ENCODE results near the gene ARHGEF1. TPM values are rescaled to one million over a fixed set of nuclear protein-coding genes. Genes with fewer than 3 reads are reported as not detected.

Gene ARHGEF1
- polyA plus RNA-seq (2014; cell fraction: cytosol; rRNA removed): 16.7 and 17.0 TPM in 2 replicates
- 33.2 and 43.4 TPM in 2 replicates for polyA plus RNA-seq (2014; cell fraction: nucleus; rRNA removed)

GRCh38 chr19:41882568-41883462 lies at the start of gene ARHGEF1:
Gene ARHGEF1 (plus strand): TSS chr19:41883184. CDS start chr19:41888083, 4,899 bp downstream.
- no peak for DNase-seq (ENCODE audit: low spot score)

GRCh38 chr19:41837981-41838708 lies 44.8 kb upstream of the ARHGEF1 start:
- DNase-seq (ENCODE audit: low spot score): no peak

- DNase-seq (ENCODE audit: low spot score): no peak
Measured at GRCh38 chr19:41839211-41839610, 43.8 kb upstream of the ARHGEF1 start.

- no peak for DNase-seq (ENCODE audit: low spot score)
Measured at GRCh38 chr19:41843371-41843770, 39.6 kb upstream of the ARHGEF1 start.

DNA sequence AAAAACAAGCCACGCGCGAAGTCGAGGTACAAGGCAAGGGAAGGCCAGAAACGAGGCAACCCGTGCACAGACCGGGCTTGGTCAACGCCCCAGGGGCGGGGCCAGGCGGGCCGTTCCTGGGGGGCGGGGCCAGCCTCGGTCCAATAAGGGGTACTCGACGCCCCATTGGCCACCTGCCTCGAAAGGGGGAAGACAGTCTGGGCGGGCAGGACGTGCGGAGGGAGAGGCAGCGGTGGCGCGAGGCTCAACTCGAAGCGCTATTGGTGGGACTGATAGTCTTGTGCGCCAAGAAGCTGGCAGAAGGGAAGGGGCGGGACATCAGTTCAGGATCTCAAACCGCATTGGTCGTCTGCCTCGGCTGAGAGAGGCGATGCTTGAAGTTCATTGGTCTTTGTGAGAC lies 38.4 kb upstream of the ARHGEF1 start, which contains the start of gene LYPD4:
Gene LYPD4, minus strand, starts transcription at position 83 of the 400 bp plus-strand sequence. CDS start 5,398 bp downstream, outside the sequence.
- DNase-seq (ENCODE audit: low spot score): no peak

DNA sequence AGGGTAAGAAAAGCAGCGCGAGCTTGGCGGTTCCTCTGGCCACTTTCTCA lies 38.2 kb upstream of the ARHGEF1 start, which contains the start of gene DMRTC2:
Gene DMRTC2, plus strand, starts transcription at position 42 of the 50 bp plus-strand sequence. CDS start 2,387 bp downstream, outside the sequence.
- DNase-seq (ENCODE audit: low spot score): no peak

DNA sequence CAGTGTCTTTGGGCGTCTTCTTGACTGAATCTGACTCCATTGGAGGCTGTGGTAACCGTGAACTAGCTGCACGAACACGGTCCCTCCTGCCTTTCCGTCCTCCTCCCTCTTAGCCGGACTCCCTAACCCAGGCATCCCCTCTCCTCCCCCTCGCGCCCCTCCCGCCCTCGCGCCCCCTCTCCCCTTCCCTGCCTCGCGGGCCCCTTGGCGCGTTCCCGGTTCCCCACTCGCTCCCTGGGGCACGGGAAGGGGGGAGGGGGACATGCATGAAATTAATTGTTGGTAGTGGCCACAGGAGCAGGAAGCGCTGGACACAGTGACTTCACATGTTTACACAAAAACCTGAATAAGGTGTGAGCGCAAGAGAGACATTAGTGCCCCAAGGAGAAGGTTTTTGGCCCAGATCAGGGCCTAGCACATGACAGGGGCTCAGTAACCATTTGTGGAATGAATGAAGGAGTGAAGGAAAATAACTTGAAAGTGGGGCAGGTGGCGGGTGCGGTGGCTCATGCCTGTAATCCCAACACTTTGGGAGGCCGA lies 37.9 kb upstream of the ARHGEF1 start:
- DNase-seq (ENCODE audit: low spot score): no peak

GRCh38 chr19:41847351-41848105 lies 35.5 kb upstream of the ARHGEF1 start:
- DNase-seq (ENCODE audit: low spot score): no peak

GRCh38 chr19:41848666-41849065 lies 34.3 kb upstream of the ARHGEF1 start:
- no peak for DNase-seq (ENCODE audit: low spot score)

DNA sequence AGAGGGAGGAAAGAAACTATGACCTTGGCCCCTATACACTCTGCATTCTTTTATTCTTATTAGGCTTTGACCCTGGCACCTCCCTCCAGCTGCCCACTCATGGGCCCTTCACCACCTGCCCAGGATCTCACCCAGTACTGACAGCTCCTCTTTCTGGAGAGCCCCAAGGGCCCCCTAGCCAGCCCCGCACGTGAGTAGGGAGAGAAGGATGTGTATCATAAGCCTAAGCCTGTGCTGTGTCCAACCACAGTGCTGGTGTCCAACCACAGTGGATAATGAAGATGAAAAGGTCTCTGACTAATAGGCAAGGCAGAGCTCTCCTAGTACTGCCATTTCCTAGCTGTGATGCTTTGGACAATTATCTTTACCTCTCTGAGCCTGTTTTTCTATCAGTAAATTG lies 33.9 kb upstream of the ARHGEF1 start:
- no peak for DNase-seq (ENCODE audit: low spot score)

DNA sequence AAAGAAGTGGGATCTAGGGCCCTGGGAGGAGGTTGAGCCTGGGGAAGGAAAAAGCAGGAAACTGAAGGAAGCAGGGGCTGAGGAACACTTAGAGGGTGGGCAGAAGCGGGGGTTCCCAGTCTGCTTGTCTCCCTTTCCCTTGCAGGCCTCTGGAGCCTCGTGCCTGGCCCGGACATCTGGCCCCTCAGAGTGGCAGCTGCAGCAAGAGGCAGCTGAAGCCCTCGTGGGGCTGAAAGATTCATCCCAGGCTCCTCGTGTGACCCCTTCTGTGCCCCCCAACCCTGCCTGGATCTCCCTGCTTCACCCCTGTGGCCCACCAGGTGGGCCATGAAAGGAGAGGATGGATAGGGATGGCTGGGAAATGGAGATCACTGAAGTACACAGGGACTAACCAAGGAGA lies 32.6 kb upstream of the ARHGEF1 start:
- DNase-seq (ENCODE audit: low spot score): no peak

DNA sequence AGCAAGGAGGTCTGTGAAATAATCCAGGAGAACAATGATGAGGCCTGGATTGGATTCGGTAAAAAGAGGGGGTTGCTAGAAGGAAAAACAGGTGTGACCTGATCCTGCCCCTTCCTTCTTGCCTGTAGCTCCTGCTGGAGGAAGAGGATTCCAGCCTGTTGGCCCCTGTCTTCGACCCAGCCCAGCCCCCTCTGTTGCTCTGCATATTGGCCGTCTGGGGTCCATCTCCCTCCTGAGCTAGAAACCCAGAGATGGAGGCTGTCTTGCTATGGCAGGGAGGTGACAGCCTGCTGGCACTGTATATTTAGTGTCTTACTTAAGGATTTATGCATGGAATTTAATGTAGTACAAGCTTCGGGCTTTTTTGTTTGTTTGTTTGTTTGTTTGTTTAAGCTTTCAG lies 31.5 kb upstream of the ARHGEF1 start:
- DNase-seq (ENCODE audit: low spot score): no peak

DNA sequence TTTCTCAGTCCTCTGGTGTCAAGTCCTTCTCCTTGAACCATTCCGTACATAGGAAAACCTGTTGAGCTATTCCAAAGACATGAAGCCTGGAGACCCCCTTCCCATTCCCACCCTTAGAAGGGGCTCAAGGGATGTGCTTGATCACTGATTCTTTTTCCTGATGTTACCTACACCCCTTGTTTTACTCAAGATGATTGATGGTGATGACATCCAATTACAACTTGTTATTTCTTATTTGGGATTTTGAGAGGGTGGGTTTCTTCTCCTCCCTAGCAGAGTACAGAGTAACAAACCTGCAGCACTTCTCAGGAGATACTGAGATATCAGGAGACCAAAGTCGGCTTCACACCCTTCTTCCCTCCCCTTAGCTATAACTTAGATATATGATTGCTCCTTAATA lies 29.6 kb upstream of the ARHGEF1 start:
- DNase-seq (ENCODE audit: low spot score): no peak

GRCh38 chr19:41853768-41854167 lies 29.2 kb upstream of the ARHGEF1 start:
- DNase-seq (ENCODE audit: low spot score): no peak

DNA sequence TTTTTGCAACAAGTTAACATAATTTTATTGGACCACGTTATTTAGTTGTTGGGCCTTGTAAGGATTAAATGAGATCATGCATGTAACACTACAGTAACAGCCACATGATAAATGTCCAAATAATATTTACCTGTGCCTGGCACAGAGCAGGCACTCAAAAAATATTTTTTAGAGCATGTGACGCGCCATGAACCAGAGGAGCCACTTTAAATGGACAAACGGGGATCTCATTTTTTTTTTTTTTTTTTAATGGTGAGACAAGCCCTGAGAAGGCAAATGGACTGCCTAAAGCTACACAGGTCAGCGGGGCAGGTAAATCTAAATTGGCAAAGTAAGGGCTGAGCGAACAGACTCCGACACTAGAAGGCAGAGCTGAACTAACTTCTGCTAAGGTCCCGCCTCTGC lies 23.8 kb upstream of the ARHGEF1 start:
- DNase-seq (ENCODE audit: low spot score): no peak

DNA sequence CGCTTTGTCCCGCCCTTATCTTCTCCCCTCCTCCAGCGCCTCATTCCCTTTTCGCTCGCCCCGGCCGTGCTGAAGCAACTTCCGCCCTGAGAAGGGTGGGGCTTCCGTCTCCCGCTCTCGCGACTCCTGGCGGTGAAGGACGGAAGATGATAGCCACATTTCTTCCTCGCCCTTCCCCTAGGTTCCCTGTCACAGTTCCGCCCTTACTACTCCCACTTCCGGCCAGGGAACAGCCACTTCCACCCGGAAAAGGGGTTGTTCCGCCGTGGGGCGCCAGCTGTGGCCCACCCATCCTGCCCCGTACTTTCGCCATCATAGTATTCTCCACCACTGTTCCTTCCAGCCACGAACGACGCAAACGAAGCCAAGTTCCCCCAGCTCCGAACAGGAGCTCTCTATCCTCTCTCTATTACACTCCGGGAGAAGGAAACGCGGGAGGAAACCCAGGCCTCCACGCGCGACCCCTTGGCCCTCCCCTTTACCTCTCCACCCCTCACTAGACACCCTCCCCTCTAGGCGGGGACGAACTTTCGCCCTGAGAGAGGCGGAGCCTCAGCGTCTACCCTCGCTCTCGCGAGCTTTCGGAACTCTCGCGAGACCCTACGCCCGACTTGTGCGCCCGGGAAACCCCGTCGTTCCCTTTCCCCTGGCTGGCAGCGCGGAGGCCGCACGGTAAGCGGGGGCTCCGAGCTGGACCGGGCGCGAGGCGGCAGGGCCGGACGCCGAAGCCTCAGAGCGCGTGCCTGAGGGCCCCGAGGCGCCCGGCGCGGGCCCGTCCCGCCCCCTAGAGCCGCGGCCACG lies 23.2 kb upstream of the ARHGEF1 start, which contains the start of gene RPS19:
Gene RPS19, plus strand, starts transcription at position 638 of the 801 bp plus-strand sequence. CDS start 520 bp downstream, outside the sequence.
- peak; percentile 98 for DNase-seq (ENCODE audit: low spot score)

DNA sequence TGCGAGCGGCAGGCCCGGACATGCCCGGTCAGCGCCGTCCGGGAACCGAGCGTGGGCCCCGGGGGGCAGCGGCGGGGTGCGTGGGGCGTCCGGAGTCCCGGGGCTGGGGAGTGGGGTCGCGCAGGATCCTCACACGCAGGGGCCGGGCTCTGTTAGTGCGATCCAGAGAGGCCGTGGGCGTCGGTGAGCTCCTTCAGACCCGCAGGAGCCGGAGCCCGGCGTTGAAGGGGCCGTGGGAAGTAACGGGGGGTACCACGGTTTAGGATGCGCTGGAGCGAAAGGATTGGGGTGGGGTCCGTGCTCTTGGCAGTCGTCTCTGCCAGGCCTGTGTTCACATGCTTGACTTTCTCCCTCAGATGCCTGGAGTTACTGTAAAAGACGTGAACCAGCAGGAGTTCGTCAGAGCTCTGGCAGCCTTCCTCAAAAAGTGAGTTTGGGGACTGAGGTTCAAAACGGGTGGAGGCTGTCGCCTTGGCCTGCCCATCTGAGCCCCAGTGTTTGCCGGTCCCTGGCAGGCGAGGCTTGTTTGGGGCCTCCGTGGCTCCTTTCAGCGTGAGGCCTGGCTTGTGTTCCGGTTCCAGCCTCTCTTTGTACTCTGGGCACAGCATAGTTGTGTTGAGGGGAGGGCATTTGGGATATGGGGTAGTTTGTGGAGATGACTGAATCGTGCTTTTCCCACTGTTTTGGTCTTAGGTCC lies 22.4 kb upstream of the ARHGEF1 start:
- DNase-seq (ENCODE audit: low spot score): no peak

- DNase-seq (ENCODE audit: low spot score): no peak
Measured at GRCh38 chr19:41861116-41861768, 21.7 kb upstream of the ARHGEF1 start.

DNA sequence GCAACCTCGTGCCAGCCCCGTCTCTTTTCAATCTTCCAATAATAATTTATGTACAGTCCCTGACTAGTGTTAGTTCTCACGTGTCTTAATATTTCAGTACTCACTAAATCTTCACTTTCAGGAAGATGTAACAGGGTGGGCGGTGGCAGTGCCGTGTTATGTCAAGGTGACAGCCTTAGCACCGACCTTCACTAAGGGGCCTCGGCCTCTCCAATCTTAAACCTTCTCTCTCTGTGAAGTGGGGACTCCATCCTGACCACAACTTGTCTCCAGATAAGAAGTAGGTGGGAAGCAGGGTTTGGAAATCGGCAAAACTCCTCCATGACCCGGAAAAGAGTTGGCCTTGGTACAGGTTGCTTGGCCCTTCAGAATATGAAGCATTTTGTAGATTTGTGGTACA lies 21.1 kb upstream of the ARHGEF1 start:
- DNase-seq (ENCODE audit: low spot score): no peak

DNA sequence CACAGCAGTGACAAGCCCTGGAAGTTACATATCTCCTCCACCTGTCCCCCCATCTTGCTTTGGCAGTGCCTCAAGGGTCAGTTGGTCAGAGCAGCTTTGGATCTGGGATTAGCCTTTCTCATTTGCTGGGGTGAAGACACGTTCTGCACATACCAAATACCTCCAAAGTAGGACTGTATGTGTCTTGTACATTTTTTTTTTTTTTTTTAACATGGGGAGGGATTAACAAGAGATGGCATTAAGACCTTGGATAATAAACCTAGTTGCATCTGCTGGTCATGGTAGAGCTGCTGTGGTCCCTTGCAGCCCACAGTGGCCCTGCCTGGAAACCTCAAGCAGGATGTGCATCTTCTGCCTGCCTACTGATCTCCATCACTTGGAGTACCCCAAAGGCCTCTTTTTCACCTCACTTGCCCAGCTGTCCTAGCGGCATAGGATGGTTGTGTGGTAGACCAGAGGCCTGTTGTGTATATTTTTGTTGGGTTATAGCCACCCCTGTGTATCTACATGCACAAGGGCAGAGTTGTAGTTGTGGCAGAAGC lies 20.5 kb upstream of the ARHGEF1 start:
- DNase-seq (ENCODE audit: low spot score): no peak

All from SK-N-DZ (cell line).